ENCODE results near the gene RSF1.
"Not testable (repeated sequence)": the region's sequence is repeated elsewhere in the genome, so short reads cannot be mapped to it uniquely, and the experiment has no call there.

RSF1 gene

DNA sequence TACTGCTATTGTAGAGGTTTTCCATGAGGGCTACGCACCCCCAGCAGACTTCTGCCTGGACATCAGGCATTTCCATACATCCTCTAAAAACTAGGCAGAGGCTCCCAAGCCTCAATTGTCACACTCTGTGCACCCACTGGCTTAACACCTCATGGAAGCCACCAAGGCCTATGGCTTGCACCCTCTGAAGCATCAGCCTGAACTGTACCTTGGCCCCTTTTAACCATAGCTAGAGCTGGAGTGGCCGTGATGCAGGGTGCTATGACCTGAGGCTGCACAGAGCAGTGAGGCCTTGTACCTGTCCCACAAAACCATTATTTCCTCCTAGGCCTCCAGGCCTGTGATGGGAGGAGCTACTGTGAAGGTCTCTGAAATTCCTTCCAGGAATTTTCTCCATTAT is 34.3 kb upstream of the RSF1 start:
- ATAC-seq (ENCODE audit: low read depth): no peak
- TF ChIP-seq, protein P1, sequence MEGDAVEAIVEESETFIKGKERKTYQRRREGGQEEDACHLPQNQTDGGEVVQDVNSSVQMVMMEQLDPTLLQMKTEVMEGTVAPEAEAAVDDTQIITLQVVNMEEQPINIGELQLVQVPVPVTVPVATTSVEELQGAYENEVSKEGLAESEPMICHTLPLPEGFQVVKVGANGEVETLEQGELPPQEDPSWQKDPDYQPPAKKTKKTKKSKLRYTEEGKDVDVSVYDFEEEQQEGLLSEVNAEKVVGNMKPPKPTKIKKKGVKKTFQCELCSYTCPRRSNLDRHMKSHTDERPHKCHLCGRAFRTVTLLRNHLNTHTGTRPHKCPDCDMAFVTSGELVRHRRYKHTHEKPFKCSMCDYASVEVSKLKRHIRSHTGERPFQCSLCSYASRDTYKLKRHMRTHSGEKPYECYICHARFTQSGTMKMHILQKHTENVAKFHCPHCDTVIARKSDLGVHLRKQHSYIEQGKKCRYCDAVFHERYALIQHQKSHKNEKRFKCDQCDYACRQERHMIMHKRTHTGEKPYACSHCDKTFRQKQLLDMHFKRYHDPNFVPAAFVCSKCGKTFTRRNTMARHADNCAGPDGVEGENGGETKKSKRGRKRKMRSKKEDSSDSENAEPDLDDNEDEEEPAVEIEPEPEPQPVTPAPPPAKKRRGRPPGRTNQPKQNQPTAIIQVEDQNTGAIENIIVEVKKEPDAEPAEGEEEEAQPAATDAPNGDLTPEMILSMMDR (IDR thresholded peaks at IDR 0.05; ENCODE audit: poor library complexity, severe bottlenecking): no peak

DNA sequence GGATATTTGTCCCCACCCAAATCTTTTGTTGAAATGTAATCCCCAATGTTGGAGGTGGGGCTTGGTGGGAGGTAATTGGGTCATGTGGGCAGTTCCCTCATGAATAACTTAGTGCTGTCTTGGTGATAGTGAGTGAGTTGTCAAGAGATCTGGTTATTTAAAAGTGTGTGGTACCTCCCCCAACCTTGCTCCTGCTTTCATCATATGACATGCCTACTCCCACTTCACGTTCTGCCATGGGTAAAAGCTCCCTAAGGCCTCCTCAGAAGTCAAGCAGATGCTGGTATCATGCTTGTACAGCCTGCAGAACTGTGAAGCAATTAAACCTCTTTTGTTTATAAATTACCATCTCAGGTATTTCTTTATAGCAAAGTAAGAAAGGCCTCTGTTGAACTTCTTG is 31.0 kb upstream of the RSF1 start:
- no peaks in the 10 kb centered on the region for H3K27me3 ChIP-seq (ENCODE audit: insufficient read depth, poor library complexity, severe bottlenecking)
- TF ChIP-seq, protein P1 (IDR thresholded peaks at IDR 0.05; ENCODE audit: poor library complexity, severe bottlenecking): no peak
- H3K27ac ChIP-seq (ENCODE audit: poor library complexity, severe bottlenecking): no peak overlapping the region
- H3K4me3 ChIP-seq (ENCODE audit: severe bottlenecking): no peak overlapping the region
- H3K9me3 ChIP-seq (ENCODE audit: severe bottlenecking): peaks cover 10% of the 10 kb centered on the region
- ATAC-seq (ENCODE audit: low read depth): no peak
- H3K4me1 ChIP-seq (ENCODE audit: insufficient read depth, poor library complexity, severe bottlenecking): no peaks in the 10 kb centered on the region
- DNase-seq (ENCODE audit: low spot score): no peak
- H3K36me3 ChIP-seq (ENCODE audit: low read depth): 0 out of 2 replicates have a peak, but pooled peaks cover 3% of the 10 kb centered on the region

More for the DNA sequence above, 34.3 kb upstream of the RSF1 start:
- Histone ChIP-seq H3K27me3 (ENCODE audit: insufficient read depth, poor library complexity, severe bottlenecking) (no peaks in the 10 kb centered on the region), H3K4me1 (ENCODE audit: insufficient read depth, poor library complexity, severe bottlenecking) (no peaks in the 10 kb centered on the region), H3K9me3 (ENCODE audit: severe bottlenecking) (peaks cover 10% of the 10 kb centered on the region), H3K27ac (ENCODE audit: poor library complexity, severe bottlenecking) (no peak overlapping the region), H3K36me3 (ENCODE audit: low read depth) (0 out of 2 replicates have a peak, but pooled peaks cover 3% of the 10 kb centered on the region), H3K4me3 (ENCODE audit: severe bottlenecking) (no peak overlapping the region)
- no peak for DNase-seq (ENCODE audit: low spot score)

DNA sequence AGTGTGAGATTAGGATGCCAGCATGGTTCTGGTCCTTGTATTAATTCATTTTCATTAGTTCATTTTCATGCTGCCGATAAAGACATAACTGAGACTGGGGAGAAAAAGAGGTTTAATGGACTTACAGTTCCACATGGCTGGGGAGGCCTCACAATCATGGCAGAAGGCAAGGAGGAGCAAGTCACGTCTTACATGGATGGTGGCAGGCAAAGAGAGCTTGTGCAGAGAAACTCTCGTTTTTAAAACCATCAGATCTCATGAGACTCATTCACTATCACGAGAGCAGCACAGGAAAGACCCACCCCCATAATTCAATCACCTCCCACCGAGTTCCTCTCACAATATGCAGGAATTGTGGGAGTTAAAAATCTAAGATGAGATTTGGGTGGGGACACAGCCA is 23.2 kb upstream of the RSF1 start:
- not testable (repeated sequence) for H3K27me3 ChIP-seq (ENCODE audit: insufficient read depth, poor library complexity, severe bottlenecking); H3K4me1 ChIP-seq (ENCODE audit: insufficient read depth, poor library complexity, severe bottlenecking); H3K4me3 ChIP-seq (ENCODE audit: severe bottlenecking); DNase-seq (ENCODE audit: low spot score); H3K9me3 ChIP-seq (ENCODE audit: severe bottlenecking); ATAC-seq (ENCODE audit: low read depth); H3K36me3 ChIP-seq (ENCODE audit: low read depth); H3K27ac ChIP-seq (ENCODE audit: poor library complexity, severe bottlenecking)

DNA sequence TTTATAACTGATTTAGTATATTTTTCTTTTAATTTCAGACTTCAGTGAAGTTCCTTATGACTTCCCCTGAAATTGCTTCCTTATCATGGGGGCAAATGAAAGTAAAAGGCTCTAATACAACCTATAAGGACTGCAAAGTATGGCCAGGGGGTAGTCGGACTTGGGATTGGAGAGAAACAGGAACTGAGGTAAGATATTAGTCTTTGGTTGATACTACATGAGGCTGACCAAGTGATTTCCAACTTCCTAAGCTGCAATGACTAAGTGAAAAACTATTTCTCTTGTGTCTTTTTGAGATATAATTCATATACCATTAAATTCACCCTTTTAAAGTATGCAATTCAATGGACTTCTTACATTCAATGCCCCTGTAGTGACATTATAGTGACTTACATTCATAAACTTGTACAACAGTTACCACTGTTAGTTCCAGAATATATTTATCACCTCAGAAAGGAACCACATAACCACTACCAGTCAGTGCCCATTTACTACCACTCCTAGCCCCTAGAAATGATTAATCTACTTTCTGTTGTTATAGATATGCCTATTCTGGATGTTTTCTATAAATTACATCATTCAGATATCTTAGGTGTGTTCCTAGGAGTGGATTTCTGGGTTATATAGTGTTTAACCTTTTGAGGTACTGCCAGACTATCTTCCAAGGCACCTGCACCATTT is 22.1 kb upstream of the RSF1 start:
- H3K4me3 ChIP-seq (ENCODE audit: severe bottlenecking): no peak overlapping the region
- TF ChIP-seq, protein P1 (IDR thresholded peaks at IDR 0.05; ENCODE audit: poor library complexity, severe bottlenecking): no peak
- no peak overlapping the region for H3K27ac ChIP-seq (ENCODE audit: poor library complexity, severe bottlenecking)
- no peaks in the 10 kb centered on the region for H3K9me3 ChIP-seq (ENCODE audit: severe bottlenecking)
- no peaks in the 10 kb centered on the region for H3K36me3 ChIP-seq (ENCODE audit: low read depth)
- no peak for ATAC-seq (ENCODE audit: low read depth)
- no peaks in the 10 kb centered on the region for H3K27me3 ChIP-seq (ENCODE audit: insufficient read depth, poor library complexity, severe bottlenecking)
- DNase-seq (ENCODE audit: low spot score): no peak
- H3K4me1 ChIP-seq (ENCODE audit: insufficient read depth, poor library complexity, severe bottlenecking): no peaks in the 10 kb centered on the region

DNA sequence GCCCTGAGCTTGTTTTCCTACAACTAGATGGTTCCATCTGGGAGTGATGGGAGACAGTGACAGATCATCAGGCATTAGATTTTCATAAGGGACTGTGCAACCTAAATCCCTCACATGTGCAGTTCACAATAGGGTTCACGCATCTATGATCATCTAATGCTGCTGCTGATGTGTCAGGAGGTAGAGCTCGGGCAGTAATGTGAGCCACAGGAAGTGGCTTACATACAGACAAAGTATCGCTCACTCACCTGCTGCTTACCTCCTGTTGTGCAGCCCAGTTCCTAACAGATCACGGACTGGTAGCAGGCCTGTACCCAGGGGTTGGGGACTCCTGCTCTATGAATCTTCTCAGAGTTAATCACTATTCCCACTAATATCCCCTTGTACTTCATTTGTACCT is 12.8 kb upstream of the RSF1 start:
- no peak for ATAC-seq (ENCODE audit: low read depth)
- TF ChIP-seq, protein P1 (IDR thresholded peaks at IDR 0.05; ENCODE audit: poor library complexity, severe bottlenecking): no peak
- no peak overlapping the region for H3K4me3 ChIP-seq (ENCODE audit: severe bottlenecking)

More for the DNA sequence above, 12.8 kb upstream of the RSF1 start:
- no peaks in the 10 kb centered on the region for H3K4me1 ChIP-seq (ENCODE audit: insufficient read depth, poor library complexity, severe bottlenecking)
- H3K27me3 ChIP-seq (ENCODE audit: insufficient read depth, poor library complexity, severe bottlenecking): no peaks in the 10 kb centered on the region
- no peaks in the 10 kb centered on the region for H3K9me3 ChIP-seq (ENCODE audit: severe bottlenecking)
- H3K27ac ChIP-seq (ENCODE audit: poor library complexity, severe bottlenecking): no peak overlapping the region
- no peak for DNase-seq (ENCODE audit: low spot score)
- no peaks in the 10 kb centered on the region for H3K36me3 ChIP-seq (ENCODE audit: low read depth)
